GM12864 (cell line): ENCODE measurements around the gene QRICH1.

Experiments used
- DNase-seq: peaks from one replicate; pipeline ENCODE4 v3.0.0-alpha.2; 2011; ENCODE audit warnings: low read depth
- H3K4me3 ChIP-seq: 2 replicates; pipeline ENCODE4 v1.5.1; 2011; ENCODE audit warnings: mild to moderate bottlenecking, low read depth, low read length, control low read depth
- TF ChIP-seq, protein P1 (sequence below): IDR thresholded peaks from 2 replicates; pipeline ENCODE4 v1.5.1; 2011; ENCODE audit warnings: low read depth, mild to moderate bottlenecking, moderate library complexity, low read length, control low read depth, inconsistent platforms; ENCODE audit errors: missing control alignments

Gene QRICH1

DNA sequence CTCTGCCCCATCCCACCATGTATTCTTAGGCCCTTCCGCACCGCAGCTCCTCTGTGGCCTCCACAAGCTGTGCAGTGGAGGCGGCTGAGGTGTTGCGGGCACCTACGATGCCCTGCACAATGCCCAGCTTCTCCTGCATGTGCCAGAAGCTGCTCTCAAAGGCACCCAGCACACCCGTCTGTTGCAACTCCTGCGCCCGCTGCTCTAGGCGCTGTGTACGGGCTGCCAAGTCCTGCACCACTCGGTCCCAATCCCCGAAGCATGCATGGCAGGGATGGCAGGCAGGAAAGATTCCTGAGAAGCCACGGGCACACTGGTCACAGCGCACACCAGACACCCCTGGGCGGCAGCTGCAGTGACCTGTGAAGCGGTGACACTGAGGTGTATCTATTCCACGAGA, 29.8 kb upstream of the QRICH1 start:
- DNase-seq, result no peak
- H3K4me3 ChIP-seq, result no peak overlapping the region
- TF ChIP-seq, protein P1, sequence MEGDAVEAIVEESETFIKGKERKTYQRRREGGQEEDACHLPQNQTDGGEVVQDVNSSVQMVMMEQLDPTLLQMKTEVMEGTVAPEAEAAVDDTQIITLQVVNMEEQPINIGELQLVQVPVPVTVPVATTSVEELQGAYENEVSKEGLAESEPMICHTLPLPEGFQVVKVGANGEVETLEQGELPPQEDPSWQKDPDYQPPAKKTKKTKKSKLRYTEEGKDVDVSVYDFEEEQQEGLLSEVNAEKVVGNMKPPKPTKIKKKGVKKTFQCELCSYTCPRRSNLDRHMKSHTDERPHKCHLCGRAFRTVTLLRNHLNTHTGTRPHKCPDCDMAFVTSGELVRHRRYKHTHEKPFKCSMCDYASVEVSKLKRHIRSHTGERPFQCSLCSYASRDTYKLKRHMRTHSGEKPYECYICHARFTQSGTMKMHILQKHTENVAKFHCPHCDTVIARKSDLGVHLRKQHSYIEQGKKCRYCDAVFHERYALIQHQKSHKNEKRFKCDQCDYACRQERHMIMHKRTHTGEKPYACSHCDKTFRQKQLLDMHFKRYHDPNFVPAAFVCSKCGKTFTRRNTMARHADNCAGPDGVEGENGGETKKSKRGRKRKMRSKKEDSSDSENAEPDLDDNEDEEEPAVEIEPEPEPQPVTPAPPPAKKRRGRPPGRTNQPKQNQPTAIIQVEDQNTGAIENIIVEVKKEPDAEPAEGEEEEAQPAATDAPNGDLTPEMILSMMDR, result no peak

DNA sequence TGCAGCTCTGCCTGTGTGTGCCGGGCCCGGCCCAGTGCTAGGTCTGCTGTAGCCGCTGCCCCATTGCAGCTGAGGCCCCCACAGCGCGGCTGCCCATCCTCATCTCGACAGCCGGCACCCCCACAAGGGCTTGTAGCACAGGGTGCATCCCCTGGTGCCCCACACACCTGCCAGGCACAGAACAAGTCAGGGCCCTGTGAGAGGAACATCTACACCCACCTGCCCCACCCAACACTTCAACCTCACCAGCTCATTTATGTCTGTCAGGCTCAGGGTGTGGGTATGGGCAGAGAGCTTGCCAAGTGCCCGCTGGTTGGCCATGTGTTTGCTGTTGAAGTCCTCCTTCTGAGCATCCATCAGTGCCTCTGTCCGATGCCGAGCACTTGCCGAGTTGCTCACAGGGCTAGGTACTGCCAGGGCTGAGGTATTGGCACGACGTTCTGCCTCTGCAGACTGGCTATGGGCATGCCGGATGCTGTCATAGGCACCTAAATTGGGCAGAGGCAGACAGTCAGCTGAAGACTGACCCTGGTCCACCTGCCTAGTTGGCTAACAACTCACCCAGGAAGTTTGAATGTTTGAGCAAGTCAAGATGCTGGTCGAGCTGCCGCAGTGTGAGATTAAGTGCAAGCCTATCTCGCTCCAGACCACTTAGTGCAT, 29.1 kb upstream of the QRICH1 start:
- no peak for DNase-seq
- H3K4me3 ChIP-seq, result no peak overlapping the region
- TF ChIP-seq, protein P1, result no peak

- TF ChIP-seq, protein P1, result no peak
These were observed 28.6 kb upstream of the QRICH1 start for GRCh38 chr3:49122451-49122850.

DNA sequence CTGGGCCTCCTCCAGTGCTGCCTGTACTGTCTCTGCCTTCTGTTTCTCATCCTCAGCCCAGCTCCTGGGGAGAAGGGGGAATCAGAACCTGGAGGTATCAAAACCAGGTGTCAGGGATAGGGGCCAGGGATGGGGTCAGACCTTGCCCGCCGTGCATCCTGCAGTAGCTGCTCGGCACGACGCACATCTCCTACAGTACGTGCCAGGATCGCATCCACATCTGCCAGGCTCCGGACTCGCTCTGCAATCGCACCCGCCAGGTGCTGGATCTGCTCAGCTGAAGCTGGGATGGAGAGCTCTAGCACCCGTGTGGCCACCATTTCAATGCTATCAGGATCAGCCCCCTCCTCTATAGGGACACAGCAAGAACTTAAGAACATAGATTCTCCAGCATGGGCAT, 28.2 kb upstream of the QRICH1 start:
- TF ChIP-seq, protein P1, result no peak
- DNase-seq, result no peak
- H3K4me3 ChIP-seq, result no peak overlapping the region

More at GRCh38 chr3:49122451-49122850, 28.6 kb upstream of the QRICH1 start:
- no peak for DNase-seq
- no peak overlapping the region for H3K4me3 ChIP-seq

DNA sequence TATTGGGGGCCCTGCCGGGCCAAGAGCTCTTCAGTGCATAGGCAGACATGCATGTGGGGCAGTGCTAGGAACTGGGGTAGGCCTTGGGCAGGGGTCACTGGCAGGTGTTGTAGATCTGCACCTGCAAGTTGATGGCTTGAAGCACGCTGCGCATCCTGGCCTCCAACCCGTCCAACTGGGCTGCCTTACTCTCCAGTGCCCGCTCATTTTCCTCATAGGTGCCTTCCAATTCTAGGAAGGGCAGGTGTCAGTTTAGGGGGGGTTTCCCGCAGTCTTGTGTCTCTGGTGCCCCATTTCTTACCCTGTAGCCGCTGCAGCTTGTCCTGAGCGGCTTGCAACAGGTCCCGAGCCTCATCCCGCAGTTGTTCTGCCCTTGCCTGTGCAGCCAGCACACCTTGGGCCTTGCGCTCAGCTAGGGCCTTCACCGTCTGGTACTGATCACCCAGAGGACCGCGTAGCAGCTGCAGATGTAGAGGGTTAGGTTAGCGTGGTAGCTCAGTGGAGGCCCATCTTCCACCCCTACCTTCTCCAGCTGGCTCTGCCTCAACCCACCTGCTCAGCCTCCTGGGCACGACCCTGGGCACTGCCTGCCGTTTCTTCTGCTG, 27.4 kb upstream of the QRICH1 start:
- no peak for DNase-seq
- H3K4me3 ChIP-seq, result peak overlapping the region; percentile 82
- TF ChIP-seq, protein P1, result no peak

GRCh38 chr3:49120438-49121131, 26.7 kb upstream of the QRICH1 start, which contains the start of gene USP19:
TSS of gene USP19 (minus strand) at chr3:49120823. CDS start at chr3:49119145, 1,678 bp downstream.
- peak within 1 kb of the TSS; percentile 82 for H3K4me3 ChIP-seq
- TF ChIP-seq, protein P1, result no peak
- DNase-seq, result peak; percentile 80
